GM12864 (cell line): ENCODE results near the gene IFIT3.

Experiments
- DNase-seq: peaks from one replicate; pipeline ENCODE4 v3.0.0-alpha.2; 2011; ENCODE audit warnings: low read depth
- H3K4me3 ChIP-seq: 2 replicates; pipeline ENCODE4 v1.5.1; 2011; ENCODE audit warnings: mild to moderate bottlenecking, low read depth, low read length, control low read depth
- TF ChIP-seq, protein P1 (sequence below): IDR thresholded peaks from 2 replicates; pipeline ENCODE4 v1.5.1; 2011; ENCODE audit warnings: low read depth, mild to moderate bottlenecking, moderate library complexity, low read length, control low read depth, inconsistent platforms; ENCODE audit errors: missing control alignments

Gene IFIT3

DNA sequence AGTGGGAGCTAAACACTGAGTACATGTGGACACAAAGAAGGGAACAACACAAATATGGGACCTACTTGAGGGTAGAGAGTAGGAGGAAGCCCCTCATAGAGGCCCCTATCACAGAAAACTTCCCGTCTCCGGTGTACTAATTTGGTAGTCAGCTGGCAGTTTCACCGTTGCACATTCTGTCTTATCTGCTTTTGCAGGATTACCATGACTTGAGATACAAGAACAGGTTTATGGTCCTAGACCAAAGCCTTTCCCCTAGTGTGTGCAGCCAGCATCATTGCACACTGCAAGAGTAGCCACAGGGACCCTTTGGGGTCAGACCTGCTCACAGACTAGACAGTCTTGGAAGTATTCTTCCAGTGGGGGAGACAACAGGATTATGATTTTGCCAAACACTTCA, 44.2 kb downstream of the IFIT3 start:
- no peak overlapping the region for H3K4me3 ChIP-seq
- TF ChIP-seq, protein P1, sequence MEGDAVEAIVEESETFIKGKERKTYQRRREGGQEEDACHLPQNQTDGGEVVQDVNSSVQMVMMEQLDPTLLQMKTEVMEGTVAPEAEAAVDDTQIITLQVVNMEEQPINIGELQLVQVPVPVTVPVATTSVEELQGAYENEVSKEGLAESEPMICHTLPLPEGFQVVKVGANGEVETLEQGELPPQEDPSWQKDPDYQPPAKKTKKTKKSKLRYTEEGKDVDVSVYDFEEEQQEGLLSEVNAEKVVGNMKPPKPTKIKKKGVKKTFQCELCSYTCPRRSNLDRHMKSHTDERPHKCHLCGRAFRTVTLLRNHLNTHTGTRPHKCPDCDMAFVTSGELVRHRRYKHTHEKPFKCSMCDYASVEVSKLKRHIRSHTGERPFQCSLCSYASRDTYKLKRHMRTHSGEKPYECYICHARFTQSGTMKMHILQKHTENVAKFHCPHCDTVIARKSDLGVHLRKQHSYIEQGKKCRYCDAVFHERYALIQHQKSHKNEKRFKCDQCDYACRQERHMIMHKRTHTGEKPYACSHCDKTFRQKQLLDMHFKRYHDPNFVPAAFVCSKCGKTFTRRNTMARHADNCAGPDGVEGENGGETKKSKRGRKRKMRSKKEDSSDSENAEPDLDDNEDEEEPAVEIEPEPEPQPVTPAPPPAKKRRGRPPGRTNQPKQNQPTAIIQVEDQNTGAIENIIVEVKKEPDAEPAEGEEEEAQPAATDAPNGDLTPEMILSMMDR = no peak
- no peak for DNase-seq

DNA sequence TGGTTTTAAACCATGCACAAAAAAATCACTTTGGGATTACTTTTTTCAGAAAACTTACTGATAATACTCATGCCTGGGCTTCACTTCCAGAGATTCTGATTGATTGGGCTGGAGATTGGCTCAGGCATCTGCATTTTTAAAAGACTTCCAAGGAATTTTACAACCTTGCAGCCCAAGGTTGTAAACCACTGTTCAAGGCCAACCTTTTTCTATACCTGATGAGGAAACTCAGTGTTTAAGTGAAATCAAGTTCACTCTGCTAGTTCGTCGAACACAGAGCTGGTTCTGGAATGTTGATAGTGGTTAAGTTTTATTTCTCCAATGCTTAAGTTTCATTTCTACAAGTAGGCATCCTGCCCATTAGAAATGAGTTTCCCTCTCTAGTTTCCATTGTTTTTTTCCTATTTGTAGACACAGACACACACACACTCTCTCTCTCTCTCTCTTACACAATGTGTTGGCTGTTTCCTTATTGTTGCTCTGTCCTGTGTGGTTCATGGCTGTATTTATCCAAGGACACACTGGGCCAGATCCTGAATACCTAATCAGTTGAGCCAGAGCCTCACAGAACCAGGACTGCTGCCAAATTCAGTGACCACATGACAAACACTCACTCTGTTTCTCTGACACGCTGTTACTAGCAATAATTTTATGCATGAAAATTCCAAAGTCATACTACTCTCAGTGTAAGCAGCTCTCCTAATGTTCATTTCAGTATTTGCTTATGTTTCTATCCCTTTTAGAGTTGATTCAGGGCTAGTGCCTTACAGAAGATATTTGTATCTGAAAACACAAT, 46.3 kb downstream of the IFIT3 start:
- TF ChIP-seq, protein P1 = no peak
- H3K4me3 ChIP-seq = no peak overlapping the region
- DNase-seq = no peak

DNA sequence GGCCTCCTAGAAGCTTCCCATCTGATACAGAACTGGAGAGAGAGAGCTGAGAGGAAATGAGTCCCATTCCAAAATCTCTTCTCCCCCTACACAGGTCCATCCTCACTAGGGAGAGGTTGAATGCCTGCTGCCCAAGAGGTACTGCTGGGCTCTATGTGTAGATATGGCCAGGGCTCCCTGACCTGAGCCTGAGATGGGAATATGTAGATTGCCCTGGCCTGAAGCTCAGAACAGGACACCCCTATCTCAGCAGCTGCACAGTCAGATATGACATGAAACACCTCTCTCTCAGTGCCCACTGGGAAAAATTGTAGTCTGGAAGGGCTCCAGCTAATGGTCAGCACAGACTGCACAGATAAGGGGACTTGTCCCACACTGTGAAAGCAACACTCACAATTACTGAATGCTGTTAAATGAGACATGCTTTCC, 46.9 kb downstream of the IFIT3 start:
- no peak for DNase-seq
- TF ChIP-seq, protein P1 = no peak
- no peak overlapping the region for H3K4me3 ChIP-seq

DNA sequence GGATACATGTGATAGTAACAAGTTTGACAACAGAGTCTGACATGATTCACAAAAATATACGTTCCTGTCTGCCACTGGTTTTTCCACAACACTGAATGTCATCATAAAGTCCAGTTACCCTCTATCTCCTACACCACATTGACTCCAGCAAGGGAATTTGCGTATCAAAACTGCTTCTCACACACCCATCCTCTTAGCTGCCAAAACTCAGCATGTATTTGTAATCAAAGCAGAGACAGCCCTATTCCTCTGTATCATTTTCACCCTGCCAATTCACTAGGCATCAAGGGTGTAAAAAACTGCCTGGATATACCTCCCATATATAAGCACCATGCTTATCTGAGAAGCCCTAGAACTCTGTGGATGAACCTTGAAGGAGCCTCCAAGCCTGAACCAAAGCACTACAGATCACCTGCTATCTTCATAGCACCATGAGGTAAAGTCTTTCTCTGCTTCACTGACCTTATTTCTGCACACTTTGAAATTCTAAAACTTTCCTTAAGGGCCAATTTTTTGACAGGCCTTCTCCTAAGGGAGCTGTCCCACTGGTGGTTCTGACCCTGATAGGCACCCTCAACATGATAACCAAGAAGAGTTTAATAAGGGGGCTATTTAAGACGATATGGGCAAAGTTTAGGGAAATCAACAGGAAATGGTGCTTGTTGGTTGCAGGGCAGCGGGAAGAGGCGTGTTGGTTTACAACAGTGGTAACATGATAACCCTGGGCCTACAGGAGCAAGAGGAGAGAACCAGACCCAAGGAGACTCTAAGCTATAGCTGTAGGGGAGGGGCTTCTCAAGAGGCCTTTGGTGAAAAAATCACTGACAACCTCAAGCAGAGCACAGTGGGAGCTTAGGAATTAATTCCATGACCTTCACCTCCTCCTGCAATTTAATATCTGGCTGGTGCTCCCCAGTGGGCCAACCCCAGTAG, 50.2 kb downstream of the IFIT3 start, which contains the start of gene IFIT1B:
TSS of gene IFIT1B (plus strand) at position 352 of the 933 bp plus-strand sequence. CDS start at position 432, 80 bp downstream.
- DNase-seq = no peak
- TF ChIP-seq, protein P1 = no peak
- H3K4me3 ChIP-seq = no peak within 1 kb of the TSS

DNA sequence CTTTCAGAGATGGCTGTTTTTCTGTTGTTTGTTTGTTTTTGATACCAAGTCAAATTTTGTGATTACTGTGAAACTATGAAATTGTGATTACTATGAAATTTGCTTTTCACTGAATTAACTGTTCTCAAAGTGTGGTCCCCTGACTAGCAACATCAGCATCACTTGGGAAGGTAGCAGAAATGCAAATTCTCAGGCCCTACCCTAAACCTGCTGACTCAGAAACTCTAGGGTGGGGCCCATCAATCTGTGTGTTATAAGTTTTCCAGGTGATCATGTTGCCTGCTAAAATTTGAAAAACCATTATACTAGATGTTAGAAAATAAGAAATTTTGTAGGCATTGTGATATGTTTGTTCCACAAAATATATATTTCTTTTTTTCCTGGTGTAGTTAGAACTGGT, 51.3 kb downstream of the IFIT3 start:
- no peak for DNase-seq

DNA sequence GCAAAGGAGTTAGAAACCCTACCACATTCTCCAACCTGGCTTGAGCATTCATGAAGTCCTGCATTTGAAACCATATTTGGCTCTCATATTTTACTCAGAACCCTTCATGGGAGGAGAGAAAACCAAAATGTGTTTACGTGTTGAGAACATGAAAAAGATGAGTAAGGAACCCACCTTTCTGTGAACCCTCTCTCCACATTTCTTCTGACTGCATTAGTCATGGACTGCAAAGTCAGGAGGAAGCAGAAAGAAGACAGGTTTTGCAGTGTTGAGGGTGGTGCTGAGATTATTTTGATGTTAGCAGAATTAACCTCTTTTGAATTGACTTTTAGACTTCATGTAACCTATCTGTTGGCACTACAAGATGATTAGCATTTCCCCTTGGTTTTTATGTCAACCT, 55.0 kb downstream of the IFIT3 start:
- no peak for DNase-seq
- H3K4me3 ChIP-seq = no peak overlapping the region
- TF ChIP-seq, protein P1 = no peak

More for the DNA sequence above, 51.3 kb downstream of the IFIT3 start:
- no peak overlapping the region for H3K4me3 ChIP-seq
- TF ChIP-seq, protein P1 = no peak
